ENCODE data around the gene SMIM11.
"Not testable (repeated sequence)": the region's sequence is repeated elsewhere in the genome, so short reads cannot be mapped to it uniquely, and the experiment has no call there.

Gene SMIM11

GRCh38 chr21:34427339-34427738 is 52.0 kb downstream of the SMIM11 start:
- DNase-seq, result not testable (repeated sequence)

GRCh38 chr21:34428441-34428840 is 53.1 kb downstream of the SMIM11 start:
- DNase-seq, result not testable (repeated sequence)

GRCh38 chr21:34429710-34430109 is 54.4 kb downstream of the SMIM11 start:
- not testable (repeated sequence) for DNase-seq

All from CD4-positive, alpha-beta T cell treated with Interleukin-1 beta for 1 hour (primary cell).